GM12875 (cell line): ENCODE measurements around the gene SPRR2E.
"Not testable (repeated sequence)": the region's sequence is repeated elsewhere in the genome, so short reads cannot be mapped to it uniquely, and the experiment has no call there.

Experiments
- H3K4me3 ChIP-seq: one replicate; pipeline ENCODE4 v1.5.1; 2011; ENCODE audit warnings: low read depth, low read length, control low read depth
- TF ChIP-seq, protein P1 (sequence below): IDR thresholded peaks from 2 replicates; pipeline ENCODE4 v1.5.1; 2011; ENCODE audit warnings: low read depth, mild to moderate bottlenecking, control low read depth, inconsistent platforms, low read length, moderate library complexity, borderline replicate concordance; ENCODE audit not compliant: insufficient read depth

Gene SPRR2E

DNA sequence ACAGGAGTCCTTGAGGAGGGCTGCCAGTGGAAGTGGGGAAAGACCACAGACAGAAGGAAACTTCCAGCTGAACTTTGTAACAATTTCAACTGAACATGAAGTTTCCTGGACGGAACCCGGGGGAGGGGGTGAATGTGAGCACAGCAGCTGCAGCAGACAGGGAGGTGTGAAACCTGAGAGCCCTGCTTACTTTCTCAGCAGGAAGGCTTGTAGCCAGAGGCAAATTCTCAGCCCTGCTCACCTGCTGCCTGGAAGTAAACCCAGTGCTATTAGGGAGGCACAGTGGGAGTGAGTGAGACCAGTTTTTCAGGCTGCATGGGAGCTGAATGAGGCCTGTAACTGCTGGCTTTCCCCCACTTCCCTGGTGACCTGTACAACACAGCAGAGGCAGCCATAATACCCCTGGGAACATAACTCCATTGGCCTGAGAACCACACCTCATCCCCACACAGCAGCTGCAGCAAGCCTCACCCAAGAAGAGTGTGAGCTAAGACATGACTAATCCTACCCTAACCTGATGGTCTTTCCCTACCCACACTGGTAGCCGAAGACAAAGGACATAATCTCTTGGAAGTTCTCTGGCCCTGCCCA, 28.6 kb upstream of the SPRR2E start:
- no peak overlapping the region for H3K4me3 ChIP-seq
- TF ChIP-seq, protein P1, sequence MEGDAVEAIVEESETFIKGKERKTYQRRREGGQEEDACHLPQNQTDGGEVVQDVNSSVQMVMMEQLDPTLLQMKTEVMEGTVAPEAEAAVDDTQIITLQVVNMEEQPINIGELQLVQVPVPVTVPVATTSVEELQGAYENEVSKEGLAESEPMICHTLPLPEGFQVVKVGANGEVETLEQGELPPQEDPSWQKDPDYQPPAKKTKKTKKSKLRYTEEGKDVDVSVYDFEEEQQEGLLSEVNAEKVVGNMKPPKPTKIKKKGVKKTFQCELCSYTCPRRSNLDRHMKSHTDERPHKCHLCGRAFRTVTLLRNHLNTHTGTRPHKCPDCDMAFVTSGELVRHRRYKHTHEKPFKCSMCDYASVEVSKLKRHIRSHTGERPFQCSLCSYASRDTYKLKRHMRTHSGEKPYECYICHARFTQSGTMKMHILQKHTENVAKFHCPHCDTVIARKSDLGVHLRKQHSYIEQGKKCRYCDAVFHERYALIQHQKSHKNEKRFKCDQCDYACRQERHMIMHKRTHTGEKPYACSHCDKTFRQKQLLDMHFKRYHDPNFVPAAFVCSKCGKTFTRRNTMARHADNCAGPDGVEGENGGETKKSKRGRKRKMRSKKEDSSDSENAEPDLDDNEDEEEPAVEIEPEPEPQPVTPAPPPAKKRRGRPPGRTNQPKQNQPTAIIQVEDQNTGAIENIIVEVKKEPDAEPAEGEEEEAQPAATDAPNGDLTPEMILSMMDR = no peak

DNA sequence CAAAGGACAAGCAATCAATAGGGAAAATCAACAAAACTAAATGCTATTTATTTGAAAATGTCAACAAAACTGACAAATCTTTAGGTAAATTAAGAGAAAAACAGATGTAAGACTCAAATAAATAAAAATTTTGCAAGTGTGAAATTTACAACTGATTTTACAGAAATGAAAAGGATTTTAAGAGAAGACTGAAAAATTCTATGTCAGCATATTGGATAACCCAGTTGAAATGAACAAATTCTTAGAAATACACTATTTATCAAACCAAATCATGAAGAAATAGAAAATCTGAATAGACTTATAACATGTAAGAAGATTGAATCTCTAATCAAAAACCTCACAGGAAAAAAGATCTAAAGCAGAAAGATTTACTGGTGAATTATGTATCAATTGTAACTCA, 26.6 kb upstream of the SPRR2E start:
- no peak overlapping the region for H3K4me3 ChIP-seq
- TF ChIP-seq, protein P1 = no peak

DNA sequence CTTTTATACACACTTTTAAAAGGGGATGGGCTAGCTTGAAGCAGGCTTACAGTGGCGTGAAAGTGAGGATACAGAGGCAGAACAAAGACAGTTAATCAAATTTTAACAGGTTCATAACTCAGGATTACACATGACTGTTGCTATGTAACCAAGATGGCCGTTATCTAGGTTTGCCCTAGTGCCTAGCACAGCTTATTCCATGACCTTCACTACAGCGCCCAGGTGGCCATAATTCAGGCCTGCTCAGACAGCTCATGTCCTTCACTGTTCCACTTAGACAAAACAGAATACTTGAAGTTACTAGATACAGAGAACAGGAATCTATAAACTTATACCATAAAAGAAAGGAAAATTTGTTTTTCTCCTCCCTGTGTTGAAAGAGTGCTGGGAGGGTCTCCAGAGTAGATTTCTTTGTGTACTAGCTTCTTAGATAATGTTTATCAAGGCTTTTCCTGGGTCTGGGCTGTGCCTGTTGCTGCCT, 25.2 kb upstream of the SPRR2E start:
- TF ChIP-seq, protein P1 = no peak
- no peak overlapping the region for H3K4me3 ChIP-seq

DNA sequence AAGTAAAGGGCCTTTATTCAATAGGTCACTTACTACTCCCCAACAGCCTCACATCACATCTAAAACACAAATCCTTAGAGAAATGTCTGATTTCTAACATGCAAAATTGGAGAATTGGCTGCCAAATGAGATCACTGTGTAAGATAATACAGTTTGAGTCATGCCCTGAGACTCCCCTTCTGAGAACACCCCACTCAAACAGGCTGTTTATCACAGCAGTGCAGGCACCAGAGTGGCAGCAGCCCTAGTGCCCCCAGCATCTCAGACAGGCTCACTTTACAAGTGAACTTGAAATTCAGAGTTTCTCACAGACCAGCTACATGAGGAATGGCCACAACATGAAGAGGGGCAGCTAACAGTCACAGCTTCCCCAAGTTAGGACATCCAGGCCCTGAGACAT, 20.9 kb upstream of the SPRR2E start:
- not testable (repeated sequence) for H3K4me3 ChIP-seq

DNA sequence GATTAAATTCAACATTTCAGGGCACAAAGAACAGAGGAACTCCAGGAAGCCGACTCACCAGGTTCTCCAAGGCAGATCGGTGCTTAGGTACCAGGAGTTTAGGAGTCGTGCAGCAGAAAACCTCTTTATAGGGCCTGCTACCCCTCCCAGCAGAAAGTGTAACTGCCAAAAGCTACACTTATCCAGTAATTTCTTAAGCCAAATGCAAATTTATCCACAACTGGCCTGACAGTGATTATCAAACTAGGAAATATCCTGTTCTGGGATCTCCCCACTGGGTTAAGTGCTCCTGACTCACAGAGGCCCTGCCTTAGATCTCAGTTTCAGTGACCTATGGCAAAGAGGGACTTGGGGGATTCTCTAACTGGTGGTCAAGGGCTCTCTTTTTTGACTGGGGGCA, 19.1 kb upstream of the SPRR2E start, which contains the start of gene SPRR2F:
SPRR2F (minus strand) TSS at position 101 of the 400 bp plus-strand sequence. CDS start 783 bp downstream, outside the sequence.
- TF ChIP-seq, protein P1 = no peak
- no peak within 1 kb of the TSS for H3K4me3 ChIP-seq

DNA sequence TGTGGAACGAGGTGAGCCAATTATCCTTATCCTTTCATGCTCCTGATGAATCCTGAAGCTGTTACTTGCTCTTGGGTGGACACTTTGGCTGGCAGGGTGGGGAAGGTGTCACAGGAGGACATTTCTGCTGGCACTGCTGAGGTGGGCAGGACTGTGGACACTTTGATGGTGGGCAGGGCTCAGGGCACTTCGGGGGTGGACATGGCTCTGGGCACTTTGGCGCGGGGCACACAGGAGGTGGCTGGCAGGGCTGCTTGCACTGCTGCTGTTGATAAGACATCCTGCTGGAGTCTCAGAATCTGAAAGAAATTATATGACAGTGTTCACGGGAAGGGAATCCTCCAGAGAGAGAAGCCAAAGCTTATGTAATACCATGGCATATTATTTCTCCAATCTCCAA, 18.1 kb upstream of the SPRR2E start:
- not testable (repeated sequence) for H3K4me3 ChIP-seq

DNA sequence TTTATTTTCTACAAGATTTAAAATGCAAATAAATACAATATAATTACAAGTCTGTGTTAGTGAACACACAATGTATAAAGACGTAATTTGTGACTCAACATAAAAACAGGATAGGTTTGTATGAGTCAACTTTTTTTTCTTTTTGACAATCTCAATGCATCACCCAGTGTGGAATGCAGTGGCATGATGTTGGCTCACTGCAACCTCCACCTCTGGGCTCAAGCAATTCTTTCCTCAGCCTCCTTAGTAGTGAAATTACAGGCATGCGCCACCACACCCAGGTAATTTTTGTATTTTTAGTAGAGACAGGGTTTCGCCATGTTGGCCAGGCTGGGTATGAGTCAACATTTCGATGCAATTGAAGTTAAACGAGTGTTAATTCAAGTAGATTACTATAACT, 5.9 kb upstream of the SPRR2E start:
- TF ChIP-seq, protein P1 = no peak

DNA sequence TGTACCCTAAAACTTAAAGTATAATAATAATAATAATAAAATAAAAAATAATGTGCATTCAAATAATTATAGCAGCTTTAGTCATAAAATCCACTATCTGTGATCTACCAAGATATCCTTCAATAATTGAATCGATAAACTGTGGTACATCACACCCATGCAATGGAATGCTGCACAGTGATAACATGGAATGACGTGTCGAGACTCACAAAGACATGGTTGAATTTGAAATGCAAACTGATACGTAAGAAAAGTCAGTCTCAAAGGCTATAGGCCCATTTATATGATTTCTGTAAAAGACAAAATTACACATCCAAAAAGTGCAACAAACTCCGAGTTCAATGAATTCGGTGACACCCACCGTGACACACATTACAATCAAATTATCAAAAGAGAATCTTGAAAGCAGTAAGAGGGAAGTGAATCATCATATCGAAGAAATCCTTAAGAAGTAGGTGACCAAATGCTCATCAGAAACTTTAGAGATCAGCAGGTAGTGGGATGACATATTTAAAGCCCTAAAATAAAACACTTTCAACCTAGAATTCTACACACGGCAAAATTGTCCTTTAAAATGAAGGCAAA, 5.2 kb upstream of the SPRR2E start:
- TF ChIP-seq, protein P1 = no peak
- H3K4me3 ChIP-seq = no peak overlapping the region

More for the DNA sequence above, 5.9 kb upstream of the SPRR2E start:
- no peak overlapping the region for H3K4me3 ChIP-seq
